ENCODE data around the gene UGT1A1. TPM values are rescaled to one million over a fixed set of nuclear protein-coding genes. Genes with fewer than 3 reads are reported as not detected.

The UGT1A1 gene
- total RNA-seq, 1 donor from 2014 or later, result not detected

DNA sequence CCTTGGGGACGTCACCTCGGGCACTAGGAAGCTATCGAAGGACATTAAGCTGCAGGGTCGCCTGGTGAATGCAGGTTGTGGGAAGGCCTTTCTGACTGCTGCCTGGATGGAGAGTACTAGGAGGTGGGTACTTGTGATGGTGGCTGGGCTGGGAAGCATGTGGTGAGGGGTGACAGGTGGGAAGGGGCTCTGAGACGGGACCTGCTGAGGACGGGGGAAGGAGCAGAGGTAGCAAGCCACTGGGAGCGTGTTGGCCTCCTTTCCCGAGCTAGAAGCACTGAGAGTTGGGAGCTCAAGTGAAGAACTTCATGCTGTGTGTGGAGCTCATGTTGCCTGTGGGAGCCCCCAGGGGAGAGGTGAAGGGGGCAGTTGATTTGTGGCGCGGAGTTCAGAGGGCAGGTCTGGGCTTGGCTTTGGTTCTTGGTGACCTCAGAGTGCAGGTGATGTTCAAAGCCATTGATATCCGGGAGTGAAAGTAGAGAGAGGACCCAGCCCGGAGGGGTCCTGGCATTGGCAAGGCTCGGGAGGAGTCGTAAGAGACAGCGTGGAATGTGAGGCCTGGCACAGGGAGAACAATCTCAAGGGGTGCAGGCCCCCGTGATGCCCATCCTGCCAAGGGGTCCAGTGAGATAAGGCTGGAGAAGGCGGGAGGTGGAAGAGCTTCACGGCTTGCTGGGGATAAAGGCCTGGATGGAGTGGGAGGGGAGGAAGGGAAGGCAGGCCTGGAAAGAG lies 31.2 kb downstream of the UGT1A1 start:
- H3K4me3 ChIP-seq (ENCODE audit: low read depth, low read length), result no peak overlapping the region
- TF ChIP-seq, protein P1, sequence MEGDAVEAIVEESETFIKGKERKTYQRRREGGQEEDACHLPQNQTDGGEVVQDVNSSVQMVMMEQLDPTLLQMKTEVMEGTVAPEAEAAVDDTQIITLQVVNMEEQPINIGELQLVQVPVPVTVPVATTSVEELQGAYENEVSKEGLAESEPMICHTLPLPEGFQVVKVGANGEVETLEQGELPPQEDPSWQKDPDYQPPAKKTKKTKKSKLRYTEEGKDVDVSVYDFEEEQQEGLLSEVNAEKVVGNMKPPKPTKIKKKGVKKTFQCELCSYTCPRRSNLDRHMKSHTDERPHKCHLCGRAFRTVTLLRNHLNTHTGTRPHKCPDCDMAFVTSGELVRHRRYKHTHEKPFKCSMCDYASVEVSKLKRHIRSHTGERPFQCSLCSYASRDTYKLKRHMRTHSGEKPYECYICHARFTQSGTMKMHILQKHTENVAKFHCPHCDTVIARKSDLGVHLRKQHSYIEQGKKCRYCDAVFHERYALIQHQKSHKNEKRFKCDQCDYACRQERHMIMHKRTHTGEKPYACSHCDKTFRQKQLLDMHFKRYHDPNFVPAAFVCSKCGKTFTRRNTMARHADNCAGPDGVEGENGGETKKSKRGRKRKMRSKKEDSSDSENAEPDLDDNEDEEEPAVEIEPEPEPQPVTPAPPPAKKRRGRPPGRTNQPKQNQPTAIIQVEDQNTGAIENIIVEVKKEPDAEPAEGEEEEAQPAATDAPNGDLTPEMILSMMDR (conservative IDR thresholded peaks at IDR 0.05; ENCODE audit: low read depth, low read length), result no peak
- no peak for DNase-seq (ENCODE audit: low read depth)

DNA sequence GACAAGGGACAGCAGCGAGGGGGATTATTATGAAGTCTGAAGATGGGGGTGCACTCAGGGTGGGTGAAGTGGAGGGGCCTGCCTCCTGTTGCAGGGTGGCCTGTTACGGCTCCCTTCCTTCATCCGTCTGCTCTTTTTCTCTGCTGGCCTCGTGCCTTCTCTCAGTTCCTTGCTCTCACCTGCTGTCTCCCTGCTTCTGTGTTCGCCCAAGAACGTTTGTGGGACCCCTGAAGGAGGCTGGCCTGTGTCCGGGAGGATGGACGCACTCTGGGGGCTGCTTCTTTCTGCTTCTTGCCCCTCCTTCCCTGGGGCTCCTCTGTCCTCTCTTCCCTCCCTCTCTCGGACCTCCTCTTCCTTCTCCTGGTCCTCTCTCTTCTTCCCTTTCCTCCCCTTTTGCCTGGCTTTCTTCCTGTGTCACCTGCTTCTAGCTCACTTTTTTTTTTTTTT lies 31.8 kb downstream of the UGT1A1 start:
- no peak overlapping the region for H3K4me3 ChIP-seq (ENCODE audit: low read depth, low read length)
- no peak for DNase-seq (ENCODE audit: low read depth)
- TF ChIP-seq, protein P1 (conservative IDR thresholded peaks at IDR 0.05; ENCODE audit: low read depth, low read length), result no peak

DNA sequence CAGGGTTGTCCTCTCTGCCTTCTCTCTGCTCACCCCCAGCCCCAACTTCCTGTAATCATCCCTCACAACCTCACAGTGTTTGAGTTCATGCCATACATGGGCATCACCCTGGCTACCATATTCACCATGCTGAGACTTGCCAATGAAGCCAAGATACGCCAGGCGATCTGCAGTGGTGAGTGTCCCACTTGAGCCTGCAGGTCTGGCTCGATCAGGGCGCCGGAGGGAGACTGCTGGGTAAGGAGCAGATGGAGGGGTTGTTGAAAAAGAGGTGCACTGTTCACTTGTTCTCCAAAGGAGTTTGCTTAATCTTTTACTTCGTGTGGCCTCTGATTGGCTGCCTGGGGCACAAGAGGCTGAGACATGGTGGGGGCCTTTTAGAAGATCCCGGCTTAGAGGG lies 32.6 kb downstream of the UGT1A1 start:
- TF ChIP-seq, protein P1 (conservative IDR thresholded peaks at IDR 0.05; ENCODE audit: low read depth, low read length), result no peak
- no peak for DNase-seq (ENCODE audit: low read depth)
- H3K4me3 ChIP-seq (ENCODE audit: low read depth, low read length), result no peak overlapping the region

DNA sequence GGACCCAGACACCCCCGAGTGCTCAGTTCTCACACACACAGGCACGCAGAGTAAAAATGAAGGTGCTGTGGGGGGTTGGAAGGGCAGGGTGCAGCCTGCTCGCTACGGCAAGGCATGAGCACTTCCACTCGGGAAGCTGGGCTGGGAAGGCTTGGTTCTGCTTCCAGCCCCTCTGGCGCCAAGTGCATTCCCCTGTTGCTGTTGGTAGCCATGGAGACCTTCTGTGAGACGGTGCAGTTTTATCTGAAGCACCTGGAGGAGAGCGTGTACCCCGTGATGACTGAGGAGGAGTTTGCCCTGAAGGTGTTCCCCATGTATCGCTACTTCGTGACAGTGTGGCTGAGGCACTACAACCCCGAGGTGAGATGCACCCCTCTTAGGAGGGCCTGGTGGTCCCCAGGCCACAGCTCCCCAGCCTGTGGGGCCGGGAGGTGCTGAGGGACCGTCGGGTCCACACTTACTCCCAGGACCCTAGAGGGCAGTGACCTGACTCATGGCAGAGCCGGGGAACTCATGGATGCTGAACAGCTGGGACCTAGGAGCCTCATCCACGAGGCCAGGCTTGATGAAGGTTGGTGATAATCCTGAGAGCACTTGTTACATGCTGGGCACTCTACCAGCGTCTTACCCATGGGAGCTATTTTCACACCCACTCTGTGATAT lies 33.5 kb downstream of the UGT1A1 start:
- no peak overlapping the region for H3K4me3 ChIP-seq (ENCODE audit: low read depth, low read length)
- TF ChIP-seq, protein P1 (conservative IDR thresholded peaks at IDR 0.05; ENCODE audit: low read depth, low read length), result no peak
- DNase-seq (ENCODE audit: low read depth), result no peak

DNA sequence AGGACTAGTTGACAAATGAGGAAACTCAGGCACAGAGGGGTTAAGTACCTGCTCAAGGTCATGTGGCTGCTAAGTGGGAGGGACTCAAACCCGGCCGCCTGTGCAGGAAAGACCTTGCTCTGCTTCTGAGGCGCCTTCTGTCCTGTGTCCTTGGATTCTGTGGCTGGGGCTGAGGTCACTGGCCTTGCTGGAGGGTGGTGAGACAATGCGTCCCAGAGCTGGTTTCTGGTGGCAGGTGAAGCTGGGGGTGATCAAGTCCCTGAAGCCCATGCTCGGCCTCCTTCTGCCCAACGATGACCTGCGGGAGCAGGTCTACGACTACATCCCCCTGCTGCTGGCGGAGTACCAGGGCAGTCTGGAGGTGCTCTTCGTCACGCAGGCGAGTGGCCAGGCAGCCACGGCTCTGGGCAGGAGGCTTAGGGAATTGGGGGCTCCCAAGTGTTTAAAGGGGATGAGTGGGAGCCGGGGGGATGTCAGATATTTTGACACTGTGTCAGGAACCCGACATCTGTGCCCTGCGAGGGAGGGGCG lies 34.1 kb downstream of the UGT1A1 start:
- H3K4me3 ChIP-seq (ENCODE audit: low read depth, low read length), result no peak overlapping the region
- no peak for DNase-seq (ENCODE audit: low read depth)
- TF ChIP-seq, protein P1 (conservative IDR thresholded peaks at IDR 0.05; ENCODE audit: low read depth, low read length), result no peak

DNA sequence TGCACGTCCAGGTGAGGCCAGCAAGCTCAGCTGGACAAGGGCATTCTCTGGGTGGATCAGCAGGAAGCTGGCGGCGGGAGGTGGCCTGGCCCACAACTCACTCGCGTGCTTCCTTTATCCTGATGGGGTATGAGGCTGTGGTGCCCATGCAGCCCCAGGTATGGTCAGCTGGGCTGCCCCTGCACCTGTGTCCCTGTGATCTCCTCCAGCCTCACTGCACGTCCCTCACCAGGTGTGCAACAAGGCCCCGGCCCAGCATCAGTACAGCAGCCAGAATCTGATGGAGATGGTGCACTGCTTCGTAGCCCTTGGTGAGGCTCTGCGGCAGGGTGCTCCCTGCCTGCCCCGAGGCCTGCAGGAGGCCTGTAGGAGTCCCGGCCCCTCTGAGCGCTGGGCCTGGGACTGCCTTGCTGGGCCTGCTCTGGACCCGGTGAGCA lies 35.7 kb downstream of the UGT1A1 start:
- no peak for DNase-seq (ENCODE audit: low read depth)
- no peak overlapping the region for H3K4me3 ChIP-seq (ENCODE audit: low read depth, low read length)
- TF ChIP-seq, protein P1 (conservative IDR thresholded peaks at IDR 0.05; ENCODE audit: low read depth, low read length), result no peak

Data from epithelial cell of proximal tubule (primary cell).